Liver (tissue), 9 donors: ENCODE results near the gene SFMBT2. TPM values are rescaled to one million over a fixed set of nuclear protein-coding genes. Genes with fewer than 3 reads are reported as not detected.

Source experiments
- DNase-seq: peaks from one replicate; pipeline ENCODE4 v3.0.0-alpha.2; 2017; ENCODE audit warnings: low spot score
- H3K27ac ChIP-seq, 2 donors: one replicate each; pipeline ENCODE4 v1.7.0; 2013; ENCODE audit warnings: inconsistent platforms in 2 of 2, low read length in 2 of 2, control low read depth in 1 of 2, low read depth in 1 of 2, mild to moderate bottlenecking in 1 of 2
- H3K27me3 ChIP-seq, 4 donors: one replicate each; pipeline versions ENCODE4 v1.6.1 to v1.7.0; 2013; ENCODE audit warnings: low read length in 3 of 4, inconsistent platforms in 1 of 4, mild to moderate bottlenecking in 1 of 4, moderate library complexity in 1 of 4; ENCODE audit not compliant: control insufficient read depth in 4 of 4, insufficient read depth in 4 of 4
- H3K36me3 ChIP-seq, 4 donors: one replicate each; pipeline versions ENCODE4 v1.6.1 to v1.7.0; 2013; ENCODE audit warnings: low read length in 3 of 4, mild to moderate bottlenecking in 3 of 4, low read depth in 1 of 4, moderate library complexity in 1 of 4; ENCODE audit not compliant: control insufficient read depth in 4 of 4, insufficient read depth in 3 of 4
- H3K4me1 ChIP-seq, 4 donors: one replicate each; pipeline versions ENCODE4 v1.6.1 to v1.7.0; 2013; ENCODE audit warnings: low read length in 3 of 4, mild to moderate bottlenecking in 3 of 4, moderate library complexity in 1 of 4; ENCODE audit not compliant: control insufficient read depth in 4 of 4, insufficient read depth in 4 of 4
- H3K4me3 ChIP-seq, 3 donors: one replicate each; pipeline versions ENCODE4 v1.6.1 to v1.7.0; 2013; ENCODE audit warnings: low read length in 3 of 3, control low read depth in 1 of 3, low read depth in 1 of 3, mild to moderate bottlenecking in 1 of 3
- H3K9ac ChIP-seq, 2 donors: one replicate each; pipeline ENCODE4 v1.7.0; 2013; ENCODE audit warnings: low read length in 2 of 2, mild to moderate bottlenecking in 2 of 2, moderate library complexity in 2 of 2, control low read depth in 1 of 2, low read depth in 1 of 2
- H3K9me3 ChIP-seq, 4 donors: one replicate each; pipeline versions ENCODE4 v1.6.1 to v1.7.0; 2013; ENCODE audit warnings: low read length in 3 of 4; ENCODE audit not compliant: control insufficient read depth in 4 of 4
- FOXA1 ChIP-seq: IDR thresholded peaks from 2 replicates; pipeline ENCODE4 v1.6.1; 2016; ENCODE audit warnings: antibody characterized with exemption
- GABPA ChIP-seq, 2 donors: IDR thresholded peaks in 1 of 2; conservative IDR thresholded peaks in 1 of 2; 2 replicates each; pipeline ENCODE4 v1.6.1; 2016; ENCODE audit warnings: antibody characterized with exemption in 2 of 2, mild to moderate bottlenecking in 1 of 2, moderate library complexity in 1 of 2
- HNF4G ChIP-seq: IDR thresholded peaks from 2 replicates; pipeline ENCODE4 v1.6.1; 2016; ENCODE audit warnings: antibody characterized with exemption
- RXRA ChIP-seq, 2 donors: IDR thresholded peaks; 2 replicates each; pipeline ENCODE4 v1.6.1; 2017 to 2018; ENCODE audit warnings: antibody characterized with exemption in 2 of 2, mild to moderate bottlenecking in 1 of 2
- SP1 ChIP-seq: IDR thresholded peaks from 2 replicates; pipeline ENCODE4 v1.6.1; 2018; ENCODE audit warnings: antibody characterized with exemption, mild to moderate bottlenecking
- YY1 ChIP-seq: IDR thresholded peaks from 2 replicates; pipeline ENCODE4 v1.6.1; 2016; ENCODE audit warnings: antibody characterized with exemption, mild to moderate bottlenecking
- WGBS: extraction: QIAGEN DNeasy Blood & Tissue Kit; methylation state at CpG from one replicate; pipeline ENCODE4 v1.1.7; 2013; 5-methylcytosine and 5-hydroxymethylcytosine counted together
- polyA plus RNA-seq, 2 donors: library from polyadenylated mRNA; stranded (reverse) in 1 of 2; unstranded in 1 of 2; fragments of 200-250 nt in 1 of 2; fragments of >200 nt in 1 of 2; fragmentation: Nextera tagmentation in 1 of 2; extraction: Ambion mirVana in 1 of 2; gene quantifications; one replicate each; pipeline versions ENCODE4 v1.2.1 to v1.2.3, GENCODE V29; 2013 to 2015
- total RNA-seq, 2 donors: library from RNA; depleted of rRNA; stranded (reverse); fragments of >200 nt; gene quantifications; one replicate each; pipeline ENCODE4 v1.2.3, GENCODE V29; 2014
- TF ChIP-seq, protein P1 (sequence below): IDR thresholded peaks from 2 replicates; pipeline ENCODE4 v1.6.1; 2016; ENCODE audit warnings: antibody characterized with exemption
- TF ChIP-seq, protein P2 (sequence below): IDR thresholded peaks from 2 replicates; pipeline ENCODE4 v1.6.1; 2016; ENCODE audit warnings: antibody characterized with exemption, mild to moderate bottlenecking
- TF ChIP-seq, protein P3 (sequence below): IDR thresholded peaks from 2 replicates; pipeline ENCODE4 v1.6.1; 2016; ENCODE audit warnings: antibody characterized with exemption
- TF ChIP-seq, protein P4 (sequence below): IDR thresholded peaks from 2 replicates; pipeline ENCODE4 v1.6.1; 2016; ENCODE audit warnings: antibody characterized with exemption
- donor health status: healthy.
- donor health status: healthy.
- donor health status: healthy.
- donor health status: healthy.
- donor health status: healthy.

SFMBT2 gene
- total and polyA plus RNA-seq, 4 donors = 0.46 to 2.8 (median 1.5) TPM

DNA sequence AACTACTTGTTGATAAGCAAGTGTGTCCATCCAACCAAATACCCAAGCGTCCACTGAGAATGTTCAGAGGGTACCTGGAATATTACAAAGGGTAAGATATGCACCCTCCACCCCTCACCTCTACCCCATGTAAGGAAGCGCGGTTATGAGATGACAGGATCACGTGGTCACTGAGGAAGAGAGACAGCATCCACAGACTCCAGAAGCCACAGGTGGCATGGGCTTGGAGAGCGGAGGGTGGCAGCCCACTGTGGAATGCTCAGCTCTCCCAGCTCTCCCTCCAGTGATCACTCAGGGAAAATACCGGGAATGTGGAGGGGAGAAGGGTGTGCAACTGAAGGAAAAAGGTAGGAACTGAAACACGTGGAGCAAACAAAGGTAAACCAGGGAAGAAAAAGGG, 25.7 kb downstream of the SFMBT2 start:
- DNase-seq = no peak
- no peak overlapping the region for H3K4me3 ChIP-seq
- no peak overlapping the region for H3K9ac ChIP-seq
- no peaks in the 10 kb centered on the region for H3K4me1 ChIP-seq
- TF ChIP-seq RXRA (IDR thresholded peaks at IDR 0.05) (no peak), SP1 (no peak), FOXA1 (no peak)
- TF ChIP-seq, protein P1, sequence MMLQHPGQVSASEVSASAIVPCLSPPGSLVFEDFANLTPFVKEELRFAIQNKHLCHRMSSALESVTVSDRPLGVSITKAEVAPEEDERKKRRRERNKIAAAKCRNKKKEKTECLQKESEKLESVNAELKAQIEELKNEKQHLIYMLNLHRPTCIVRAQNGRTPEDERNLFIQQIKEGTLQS = no peak
- TF ChIP-seq, protein P2, sequence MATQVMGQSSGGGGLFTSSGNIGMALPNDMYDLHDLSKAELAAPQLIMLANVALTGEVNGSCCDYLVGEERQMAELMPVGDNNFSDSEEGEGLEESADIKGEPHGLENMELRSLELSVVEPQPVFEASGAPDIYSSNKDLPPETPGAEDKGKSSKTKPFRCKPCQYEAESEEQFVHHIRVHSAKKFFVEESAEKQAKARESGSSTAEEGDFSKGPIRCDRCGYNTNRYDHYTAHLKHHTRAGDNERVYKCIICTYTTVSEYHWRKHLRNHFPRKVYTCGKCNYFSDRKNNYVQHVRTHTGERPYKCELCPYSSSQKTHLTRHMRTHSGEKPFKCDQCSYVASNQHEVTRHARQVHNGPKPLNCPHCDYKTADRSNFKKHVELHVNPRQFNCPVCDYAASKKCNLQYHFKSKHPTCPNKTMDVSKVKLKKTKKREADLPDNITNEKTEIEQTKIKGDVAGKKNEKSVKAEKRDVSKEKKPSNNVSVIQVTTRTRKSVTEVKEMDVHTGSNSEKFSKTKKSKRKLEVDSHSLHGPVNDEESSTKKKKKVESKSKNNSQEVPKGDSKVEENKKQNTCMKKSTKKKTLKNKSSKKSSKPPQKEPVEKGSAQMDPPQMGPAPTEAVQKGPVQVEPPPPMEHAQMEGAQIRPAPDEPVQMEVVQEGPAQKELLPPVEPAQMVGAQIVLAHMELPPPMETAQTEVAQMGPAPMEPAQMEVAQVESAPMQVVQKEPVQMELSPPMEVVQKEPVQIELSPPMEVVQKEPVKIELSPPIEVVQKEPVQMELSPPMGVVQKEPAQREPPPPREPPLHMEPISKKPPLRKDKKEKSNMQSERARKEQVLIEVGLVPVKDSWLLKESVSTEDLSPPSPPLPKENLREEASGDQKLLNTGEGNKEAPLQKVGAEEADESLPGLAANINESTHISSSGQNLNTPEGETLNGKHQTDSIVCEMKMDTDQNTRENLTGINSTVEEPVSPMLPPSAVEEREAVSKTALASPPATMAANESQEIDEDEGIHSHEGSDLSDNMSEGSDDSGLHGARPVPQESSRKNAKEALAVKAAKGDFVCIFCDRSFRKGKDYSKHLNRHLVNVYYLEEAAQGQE = no peak
- no peak overlapping the region for H3K27ac ChIP-seq
- 75% methylated on average over 7 of the region's 7 CpGs for WGBS
- no peaks in the 10 kb centered on the region for H3K36me3 ChIP-seq
- no peaks in the 10 kb centered on the region for H3K9me3 ChIP-seq
- peaks cover 0 to 2% (median 0%) of the 10 kb centered on the region in 4 donors for H3K27me3 ChIP-seq

DNA sequence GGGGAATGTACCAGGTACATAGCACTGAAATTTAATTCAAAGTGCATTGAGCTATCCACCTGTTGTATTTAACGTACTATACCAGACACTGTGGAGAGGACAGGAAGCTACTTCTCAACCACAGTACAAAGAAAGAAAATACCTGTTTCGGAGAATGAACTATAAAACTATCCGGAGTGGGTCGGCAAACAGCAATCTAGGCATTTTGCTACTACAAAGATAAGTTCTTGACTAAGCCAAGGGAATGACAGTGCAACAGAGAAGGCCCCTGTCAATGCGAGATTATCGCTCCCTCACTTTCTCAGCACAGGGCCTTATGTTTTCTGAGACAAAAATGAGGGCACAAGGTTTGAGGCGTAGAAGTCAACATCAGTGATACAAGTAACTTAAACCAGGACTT, 27.4 kb downstream of the SFMBT2 start:
- H3K4me3 ChIP-seq = no peak overlapping the region
- no peak overlapping the region for H3K27ac ChIP-seq
- no peaks in the 10 kb centered on the region for H3K36me3 ChIP-seq
- no peaks in the 10 kb centered on the region for H3K4me1 ChIP-seq
- no peak overlapping the region for H3K9ac ChIP-seq
- DNase-seq = no peak
- H3K9me3 ChIP-seq = no peaks in the 10 kb centered on the region
- TF ChIP-seq, protein P3, sequence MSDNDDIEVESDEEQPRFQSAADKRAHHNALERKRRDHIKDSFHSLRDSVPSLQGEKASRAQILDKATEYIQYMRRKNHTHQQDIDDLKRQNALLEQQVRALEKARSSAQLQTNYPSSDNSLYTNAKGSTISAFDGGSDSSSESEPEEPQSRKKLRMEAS = no peak
- TF ChIP-seq, protein P2 = no peak
- no peak for TF ChIP-seq GABPA (IDR thresholded peaks at IDR 0.05 in 1 of 2, conservative IDR thresholded peaks at IDR 0.05 in 1 of 2)
- TF ChIP-seq, protein P1 = no peak
- H3K27me3 ChIP-seq = no peaks in the 10 kb centered on the region
- 72% methylated on average over 7 of the region's 7 CpGs for WGBS

DNA sequence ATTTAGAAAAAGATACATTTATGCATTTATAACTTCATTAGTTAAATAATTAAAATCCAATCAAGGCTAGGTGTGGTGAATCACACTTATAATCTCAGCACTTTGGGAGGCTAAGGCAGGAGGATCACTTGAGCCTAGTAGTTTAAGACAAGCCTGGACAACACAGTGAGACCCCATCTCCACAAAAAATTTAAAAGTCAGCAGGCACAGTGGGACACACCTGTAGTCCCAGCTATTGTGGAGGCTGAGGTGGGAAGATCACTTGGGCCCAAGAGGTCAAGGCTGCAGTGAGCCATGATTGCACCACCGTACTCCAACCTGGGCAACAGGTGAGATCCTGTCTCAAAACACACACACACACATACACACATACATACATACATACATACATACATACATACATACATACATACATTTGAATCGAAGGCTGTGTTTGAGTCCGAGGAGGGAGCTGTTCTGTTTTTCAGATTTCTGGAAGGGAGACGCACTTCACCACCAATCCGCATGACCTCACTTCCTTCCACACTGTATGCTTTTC, 30.1 kb downstream of the SFMBT2 start:
- Histone ChIP-seq H3K4me3 (no peak overlapping the region), H3K4me1 (no peaks in the 10 kb centered on the region), H3K36me3 (no peaks in the 10 kb centered on the region), H3K27me3 (no peaks in the 10 kb centered on the region), H3K9ac (no peak overlapping the region), H3K27ac (no peak overlapping the region), H3K9me3 (no peaks in the 10 kb centered on the region)
- DNase-seq = no peak
- 88% methylated on average over 5 of the region's 5 CpGs for WGBS
- TF ChIP-seq SP1 (no peak), HNF4G (no peak), YY1 (no peak), FOXA1 (no peak)
- TF ChIP-seq, protein P2 = no peak
- TF ChIP-seq, protein P4, sequence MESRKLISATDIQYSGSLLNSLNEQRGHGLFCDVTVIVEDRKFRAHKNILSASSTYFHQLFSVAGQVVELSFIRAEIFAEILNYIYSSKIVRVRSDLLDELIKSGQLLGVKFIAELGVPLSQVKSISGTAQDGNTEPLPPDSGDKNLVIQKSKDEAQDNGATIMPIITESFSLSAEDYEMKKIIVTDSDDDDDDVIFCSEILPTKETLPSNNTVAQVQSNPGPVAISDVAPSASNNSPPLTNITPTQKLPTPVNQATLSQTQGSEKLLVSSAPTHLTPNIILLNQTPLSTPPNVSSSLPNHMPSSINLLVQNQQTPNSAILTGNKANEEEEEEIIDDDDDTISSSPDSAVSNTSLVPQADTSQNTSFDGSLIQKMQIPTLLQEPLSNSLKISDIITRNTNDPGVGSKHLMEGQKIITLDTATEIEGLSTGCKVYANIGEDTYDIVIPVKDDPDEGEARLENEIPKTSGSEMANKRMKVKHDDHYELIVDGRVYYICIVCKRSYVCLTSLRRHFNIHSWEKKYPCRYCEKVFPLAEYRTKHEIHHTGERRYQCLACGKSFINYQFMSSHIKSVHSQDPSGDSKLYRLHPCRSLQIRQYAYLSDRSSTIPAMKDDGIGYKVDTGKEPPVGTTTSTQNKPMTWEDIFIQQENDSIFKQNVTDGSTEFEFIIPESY = no peak
